Head of caudate nucleus (tissue), 42 donors: ENCODE results near the gene P3H3.
A peak's percentile ranks its signal among the peaks of the same experiment; 100 is the strongest.

Experiments used
- DNase-seq, 42 donors: peaks; one replicate each; pipeline versions ENCODE4 v3.0.0 to v3.0.0-alpha.2; 2020 to 2021; ENCODE audit warnings: mixed read lengths in 7 of 42
- intact Hi-C: fragments of 100-400 bp; cut with DNase I; formaldehyde crosslinking; loops from one replicate; pipeline ENCODE4 v1.15.0; 2022

Gene P3H3

DNA sequence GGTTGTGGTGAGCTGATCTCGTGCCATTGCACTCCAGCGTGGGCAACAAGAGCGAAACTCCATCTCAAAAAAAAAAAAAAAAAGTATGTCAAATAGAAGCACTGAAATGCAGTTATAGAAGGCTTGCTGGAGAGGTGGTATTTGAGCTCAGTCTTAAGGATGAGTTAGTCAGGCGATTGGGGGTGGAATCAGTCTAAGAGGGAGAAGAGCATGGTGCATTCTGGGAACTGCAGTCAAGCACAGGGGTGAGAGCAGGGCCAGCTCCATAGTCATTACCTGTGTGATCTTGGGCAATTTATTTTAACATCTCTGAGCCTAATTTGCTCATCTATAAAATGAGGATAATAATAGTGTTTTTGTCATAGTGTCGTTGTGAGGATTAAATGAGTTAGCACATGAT, 6.7 kb downstream of the P3H3 start:
- intact Hi-C loops: no loop called here
- peak in 30 of 42 donors; percentile 31 to 88 (median 60) for DNase-seq

GRCh38 chr12:6836851-6837250, 8.6 kb downstream of the P3H3 start:
- intact Hi-C loops: no loop called here
- no peak for DNase-seq

GRCh38 chr12:6837370-6838060, 9.3 kb downstream of the P3H3 start:
- intact Hi-C loops: no loop called here

GRCh38 chr12:6838854-6839253, 10.6 kb downstream of the P3H3 start:
- DNase-seq: no peak
- intact Hi-C loops: no loop called here

More at GRCh38 chr12:6837370-6838060, 9.3 kb downstream of the P3H3 start:
- DNase-seq: no peak

DNA sequence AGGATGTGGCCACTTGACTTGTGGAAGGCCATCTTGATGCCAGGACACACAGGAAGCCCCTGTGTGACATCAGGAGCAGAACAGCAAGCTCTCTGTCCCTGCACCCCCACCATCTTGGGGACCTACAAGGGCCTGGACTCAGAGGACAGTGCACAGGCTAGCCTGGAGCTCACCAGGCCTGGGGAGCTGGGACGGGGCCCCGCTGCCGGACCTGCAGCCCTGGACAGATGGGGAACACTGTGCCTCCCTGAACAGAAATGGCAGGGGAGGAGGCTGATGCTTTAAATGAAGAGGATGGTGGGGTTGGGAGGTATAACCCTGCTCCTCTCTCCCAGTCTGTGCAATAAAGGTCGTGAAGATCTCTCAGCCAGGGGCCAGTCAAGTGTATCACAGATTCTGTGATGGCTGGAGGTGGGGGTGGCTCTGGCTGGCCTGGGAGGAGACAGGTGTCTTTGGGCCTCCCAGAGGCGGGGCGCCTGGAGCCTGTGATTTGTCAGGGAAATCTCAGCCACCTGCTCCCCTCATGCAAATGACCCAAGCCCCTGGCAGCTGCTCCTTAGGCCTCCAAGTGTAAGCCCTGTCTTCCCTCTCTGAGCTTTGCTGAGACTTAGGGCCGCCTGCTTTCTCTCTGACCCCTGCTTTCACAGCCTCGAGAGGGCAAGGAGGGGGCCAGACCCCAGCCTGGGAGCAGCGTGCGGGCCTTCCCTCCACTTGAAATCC, 11.4 kb downstream of the P3H3 start:
- DNase-seq: peak in 1 of 42 donors; percentile 49
- intact Hi-C loops: no loop called here

- no peak for DNase-seq
- intact Hi-C loops: no loop called here
Observed at GRCh38 chr12:6840330-6840729, 12.1 kb downstream of the P3H3 start.

- intact Hi-C loops: no loop called here
- DNase-seq: no peak
Observed at GRCh38 chr12:6840761-6841515, 12.7 kb downstream of the P3H3 start, which contains the start of gene GNB3. GNB3 (plus strand) TSS chr12:6840925; CDS start chr12:6841288, 363 bp downstream.

GRCh38 chr12:6842075-6842474, 13.9 kb downstream of the P3H3 start:
- intact Hi-C loops: no loop called here
- DNase-seq: no peak

DNA sequence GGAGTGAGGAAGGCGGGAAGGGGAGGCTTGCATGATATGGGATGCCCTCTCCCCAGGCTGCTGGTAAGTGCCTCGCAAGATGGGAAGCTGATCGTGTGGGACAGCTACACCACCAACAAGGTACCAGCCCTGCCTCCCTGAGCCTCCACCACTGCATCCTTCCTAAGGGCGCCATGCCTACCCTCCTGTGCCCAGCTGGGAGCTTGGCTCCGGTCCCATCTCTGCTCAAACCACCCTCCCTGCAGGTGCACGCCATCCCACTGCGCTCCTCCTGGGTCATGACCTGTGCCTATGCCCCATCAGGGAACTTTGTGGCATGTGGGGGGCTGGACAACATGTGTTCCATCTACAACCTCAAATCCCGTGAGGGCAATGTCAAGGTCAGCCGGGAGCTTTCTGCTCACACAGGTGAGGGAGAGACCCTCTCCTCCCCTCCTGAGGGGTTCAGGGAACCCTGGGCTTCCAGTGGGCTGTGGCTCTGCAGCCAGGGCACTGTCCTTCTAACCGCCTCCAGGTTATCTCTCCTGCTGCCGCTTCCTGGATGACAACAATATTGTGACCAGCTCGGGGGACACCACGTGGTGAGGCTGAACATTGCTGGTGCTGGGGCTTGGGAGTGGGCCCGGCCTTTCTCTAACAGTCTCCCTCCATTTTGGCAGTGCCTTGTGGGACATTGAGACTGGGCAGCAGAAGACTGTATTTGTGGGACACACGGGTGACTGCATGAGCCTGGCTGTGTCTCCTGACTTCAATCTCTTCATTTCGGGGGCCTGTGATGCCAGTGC, 15.1 kb downstream of the P3H3 start:
- intact Hi-C loops: no loop called here
- no peak for DNase-seq

DNA sequence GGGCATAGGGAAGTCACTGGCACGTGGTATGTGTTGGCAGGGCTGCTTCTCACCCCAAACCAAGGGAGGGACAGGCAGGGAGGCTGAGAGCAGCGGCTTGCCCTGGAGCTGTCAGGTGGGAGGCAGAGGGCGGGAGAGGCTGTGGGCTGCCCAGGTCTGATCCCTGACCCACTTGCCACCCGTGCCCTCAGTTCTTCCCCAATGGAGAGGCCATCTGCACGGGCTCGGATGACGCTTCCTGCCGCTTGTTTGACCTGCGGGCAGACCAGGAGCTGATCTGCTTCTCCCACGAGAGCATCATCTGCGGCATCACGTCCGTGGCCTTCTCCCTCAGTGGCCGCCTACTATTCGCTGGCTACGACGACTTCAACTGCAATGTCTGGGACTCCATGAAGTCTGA, 17.2 kb downstream of the P3H3 start:
- intact Hi-C loops: no loop called here
- no peak for DNase-seq

DNA sequence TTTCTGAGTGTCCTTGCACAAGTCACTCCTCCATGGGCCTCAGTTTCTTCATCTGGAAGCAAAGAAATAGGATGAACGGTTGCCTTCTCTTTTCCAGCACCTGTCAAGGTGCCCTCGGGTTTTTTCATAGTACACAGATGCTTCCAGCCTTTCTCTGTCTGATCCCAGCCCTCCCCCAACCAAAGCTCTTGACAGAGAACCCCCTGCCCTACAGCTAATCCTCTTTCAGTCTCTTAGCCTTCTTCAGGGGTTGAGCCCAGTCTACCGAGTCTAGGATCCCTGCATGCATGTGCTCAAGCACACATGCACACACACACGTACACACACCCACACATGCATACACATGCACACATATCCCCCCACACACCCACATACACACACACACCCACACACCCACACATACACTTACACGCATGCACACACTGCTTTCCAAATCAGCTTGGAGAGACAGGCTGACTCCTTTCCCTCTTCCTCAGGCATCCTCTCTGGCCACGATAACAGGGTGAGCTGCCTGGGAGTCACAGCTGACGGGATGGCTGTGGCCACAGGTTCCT, 18.2 kb downstream of the P3H3 start:
- intact Hi-C loops: no loop called here
- peak in 4 of 42 donors; percentile 29 to 56 (median 42) for DNase-seq

GRCh38 chr12:6847676-6848075, 19.5 kb downstream of the P3H3 start:
- intact Hi-C loops: no loop called here
- DNase-seq: peak in 3 of 42 donors; percentile 25 to 55 (median 29)

- DNase-seq: no peak
- intact Hi-C loops: no loop called here
Observed at GRCh38 chr12:6849427-6849826, 21.2 kb downstream of the P3H3 start.

GRCh38 chr12:6849976-6850560, 21.9 kb downstream of the P3H3 start:
- intact Hi-C loops: no loop called here
- no peak for DNase-seq

GRCh38 chr12:6850796-6851152, 22.6 kb downstream of the P3H3 start:
- no peak for DNase-seq
- intact Hi-C loops: no loop called here

GRCh38 chr12:6851153-6851920, 23.1 kb downstream of the P3H3 start, which contains the start of gene CDCA3:
CDCA3 (minus strand) TSS chr12:6851286; CDS start chr12:6850952, 334 bp downstream.
- intact Hi-C loops: no loop called here
- peak; percentile 84 to 99 (median 96) for DNase-seq

DNA sequence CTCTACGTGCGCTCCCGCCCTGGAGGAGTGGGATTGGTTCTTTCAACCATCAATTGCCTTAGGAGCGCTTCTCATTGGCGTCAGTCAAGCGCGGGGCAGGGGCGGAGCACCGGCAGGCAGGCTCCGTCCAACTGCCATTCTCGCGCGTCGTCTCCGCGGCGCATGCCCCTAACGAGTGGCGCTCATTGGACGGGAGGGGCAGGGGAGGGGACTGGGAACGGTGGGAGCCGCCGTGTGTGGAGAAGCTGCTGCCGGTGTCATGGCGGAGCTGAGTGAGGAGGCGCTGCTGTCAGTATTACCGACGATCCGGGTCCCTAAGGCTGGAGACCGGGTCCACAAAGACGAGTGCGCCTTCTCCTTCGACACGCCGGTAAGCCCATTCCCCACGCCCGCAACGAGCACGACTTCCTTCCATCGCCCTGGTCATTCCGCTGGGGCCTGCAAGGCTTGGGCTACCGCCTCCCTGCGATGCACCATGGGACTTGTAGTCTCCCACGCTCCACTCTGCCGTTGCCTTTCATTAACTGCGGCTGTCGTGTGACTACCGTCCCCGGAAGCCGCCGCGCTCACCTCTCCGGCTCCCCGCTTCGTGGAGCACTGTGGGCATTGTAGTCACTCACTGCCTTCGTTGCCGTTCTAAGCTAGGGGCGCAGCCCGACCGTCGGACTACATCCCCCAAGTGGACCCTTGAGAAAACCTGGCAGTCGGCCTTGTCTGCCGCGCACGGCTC, 23.9 kb downstream of the P3H3 start, which contains the start of gene USP5:
TSS of gene USP5 (plus strand) at position 230 of the 730 bp plus-strand sequence. CDS start at position 260, 30 bp downstream.
- intact Hi-C loops: loop anchor here (2.0 kb wide), 1 partner anchor 39 kb away; no protein-coding TSS in a partner anchor
- DNase-seq: peak; percentile 97 to 100 (median 100)
